SK-N-DZ (cell line): ENCODE data around the gene TAS2R10.

Experiments
- DNase-seq: peaks from one replicate; pipeline ENCODE4 v3.0.0-alpha.2; 2015; ENCODE audit warnings: low spot score
- small RNA-seq, 2 experiments: library from RNA; depleted of rRNA; stranded (forward); fragments of <200 nt; gene quantifications; one replicate each; pipeline ENCODE3, GENCODE V24; 2014

Gene TAS2R10

DNA sequence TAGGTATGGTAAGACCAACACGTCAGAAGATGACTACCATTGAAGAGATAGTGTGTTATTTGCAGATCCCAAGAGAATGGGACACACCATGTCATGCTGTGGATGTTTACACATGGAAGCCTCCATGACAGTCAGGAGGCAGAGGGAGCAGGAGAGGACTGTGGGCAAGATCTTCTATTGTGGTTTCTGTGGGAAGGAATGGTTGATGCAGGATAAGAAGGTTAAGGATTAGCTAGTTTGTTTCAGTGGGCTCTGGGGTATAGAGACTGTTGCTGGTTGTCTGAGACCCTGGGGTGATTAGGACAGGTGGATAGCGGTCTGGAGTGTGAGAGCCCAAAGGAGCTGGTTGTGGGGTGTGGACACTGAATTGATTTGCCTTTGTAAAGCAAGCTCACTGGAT, 47.1 kb downstream of the TAS2R10 start:
- no peak for DNase-seq

Small RNA genes within 50 kb of the gene (small RNA-seq; reads per million reads assigned to genes)
- 0 to 0.04 reads per million in 2 experiments for gene PRR4
